22Rv1 (cell line): ENCODE measurements around the gene GLB1L2.

Experiments used
- H3K27ac ChIP-seq: fragments of 450-650 bp; 2 replicates; pipeline ENCODE4 v1.5.1; 2017
- ZFX ChIP-seq: fragments of 450-650 bp; IDR thresholded peaks from 2 replicates; pipeline ENCODE4 v1.6.1; 2017; ENCODE audit warnings: antibody characterized with exemption, borderline replicate concordance
- TF ChIP-seq, protein P1 (sequence below): fragments of 450-650 bp; IDR thresholded peaks from 2 replicates; pipeline ENCODE4 v1.5.1; 2017; ENCODE audit warnings: mild to moderate bottlenecking

The GLB1L2 gene

GRCh38 chr11:134372536-134372935 lies 40.7 kb downstream of the GLB1L2 start:
- TF ChIP-seq ZFX, result no peak
- TF ChIP-seq, protein P1, sequence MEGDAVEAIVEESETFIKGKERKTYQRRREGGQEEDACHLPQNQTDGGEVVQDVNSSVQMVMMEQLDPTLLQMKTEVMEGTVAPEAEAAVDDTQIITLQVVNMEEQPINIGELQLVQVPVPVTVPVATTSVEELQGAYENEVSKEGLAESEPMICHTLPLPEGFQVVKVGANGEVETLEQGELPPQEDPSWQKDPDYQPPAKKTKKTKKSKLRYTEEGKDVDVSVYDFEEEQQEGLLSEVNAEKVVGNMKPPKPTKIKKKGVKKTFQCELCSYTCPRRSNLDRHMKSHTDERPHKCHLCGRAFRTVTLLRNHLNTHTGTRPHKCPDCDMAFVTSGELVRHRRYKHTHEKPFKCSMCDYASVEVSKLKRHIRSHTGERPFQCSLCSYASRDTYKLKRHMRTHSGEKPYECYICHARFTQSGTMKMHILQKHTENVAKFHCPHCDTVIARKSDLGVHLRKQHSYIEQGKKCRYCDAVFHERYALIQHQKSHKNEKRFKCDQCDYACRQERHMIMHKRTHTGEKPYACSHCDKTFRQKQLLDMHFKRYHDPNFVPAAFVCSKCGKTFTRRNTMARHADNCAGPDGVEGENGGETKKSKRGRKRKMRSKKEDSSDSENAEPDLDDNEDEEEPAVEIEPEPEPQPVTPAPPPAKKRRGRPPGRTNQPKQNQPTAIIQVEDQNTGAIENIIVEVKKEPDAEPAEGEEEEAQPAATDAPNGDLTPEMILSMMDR, result no peak
- no peak overlapping the region for H3K27ac ChIP-seq

GRCh38 chr11:134372961-134373360 lies 41.2 kb downstream of the GLB1L2 start:
- no peak overlapping the region for H3K27ac ChIP-seq

GRCh38 chr11:134373591-134374052 lies 41.8 kb downstream of the GLB1L2 start:
- TF ChIP-seq, protein P1, result no peak
- no peak for TF ChIP-seq ZFX
- no peak overlapping the region for H3K27ac ChIP-seq

More at GRCh38 chr11:134372961-134373360, 41.2 kb downstream of the GLB1L2 start:
- TF ChIP-seq, protein P1, result no peak
- no peak for TF ChIP-seq ZFX

DNA sequence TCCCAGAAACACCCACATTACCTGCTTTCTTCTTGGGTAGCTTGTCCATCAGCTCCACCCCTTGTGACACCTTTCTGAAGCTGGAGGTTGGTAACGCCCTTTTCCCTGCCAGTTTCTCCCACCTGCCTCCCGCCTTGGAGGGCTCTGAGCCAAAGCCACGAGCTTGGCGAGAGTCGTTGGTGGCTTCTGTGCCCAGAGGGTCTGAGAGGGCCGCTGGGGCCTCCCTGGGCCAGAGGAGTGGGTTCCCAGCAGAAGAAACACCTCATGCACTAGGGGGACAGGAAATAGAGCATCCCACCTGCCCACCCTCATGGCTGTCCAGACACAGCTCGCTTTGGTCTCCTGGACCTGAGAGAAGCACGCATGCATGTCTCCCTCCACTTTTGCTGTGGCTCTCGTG lies 42.4 kb downstream of the GLB1L2 start:
- TF ChIP-seq, protein P1, result no peak
- no peak for TF ChIP-seq ZFX
- no peak overlapping the region for H3K27ac ChIP-seq

- no peak overlapping the region for H3K27ac ChIP-seq
- TF ChIP-seq ZFX, result no peak
- TF ChIP-seq, protein P1, result no peak
Measured at GRCh38 chr11:134374891-134375550, 43.2 kb downstream of the GLB1L2 start.

DNA sequence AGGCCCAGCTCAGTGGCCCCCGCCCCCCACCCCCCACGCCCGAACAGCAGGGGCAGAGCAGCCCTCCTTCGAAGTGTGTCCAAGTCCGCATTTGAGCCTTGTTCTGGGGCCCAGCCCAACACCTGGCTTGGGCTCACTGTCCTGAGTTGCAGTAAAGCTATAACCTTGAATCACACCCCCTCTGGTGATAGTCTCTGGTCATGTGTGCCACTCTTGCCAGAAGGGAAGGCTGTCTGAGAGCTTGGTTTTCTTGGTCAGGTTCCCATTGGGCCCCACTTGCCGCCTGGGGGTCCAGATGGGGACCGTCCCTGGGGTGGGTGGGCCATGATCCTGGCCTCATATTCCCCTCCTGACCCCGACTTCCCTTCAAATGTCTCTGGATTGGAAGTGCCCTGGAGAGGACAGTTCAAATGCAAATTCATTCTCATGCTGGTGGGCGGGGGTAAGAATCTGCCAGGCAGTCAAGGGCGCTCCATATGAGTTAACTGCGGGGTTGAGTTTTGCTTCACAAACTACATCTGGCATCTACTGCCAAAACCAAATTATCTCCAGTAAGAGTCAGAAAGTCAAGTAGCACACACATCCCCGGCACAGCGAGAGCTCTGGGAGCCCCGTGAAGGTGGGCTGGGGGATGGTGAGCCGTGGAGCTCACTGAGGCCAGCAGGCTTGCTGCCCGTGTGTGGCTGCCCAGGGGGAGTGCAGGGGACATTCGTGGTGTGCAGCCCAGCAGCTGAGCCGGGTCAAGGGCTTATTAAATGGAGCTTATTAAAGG lies 44.5 kb downstream of the GLB1L2 start:
- H3K27ac ChIP-seq, result no peak overlapping the region
- TF ChIP-seq, protein P1, result no peak

DNA sequence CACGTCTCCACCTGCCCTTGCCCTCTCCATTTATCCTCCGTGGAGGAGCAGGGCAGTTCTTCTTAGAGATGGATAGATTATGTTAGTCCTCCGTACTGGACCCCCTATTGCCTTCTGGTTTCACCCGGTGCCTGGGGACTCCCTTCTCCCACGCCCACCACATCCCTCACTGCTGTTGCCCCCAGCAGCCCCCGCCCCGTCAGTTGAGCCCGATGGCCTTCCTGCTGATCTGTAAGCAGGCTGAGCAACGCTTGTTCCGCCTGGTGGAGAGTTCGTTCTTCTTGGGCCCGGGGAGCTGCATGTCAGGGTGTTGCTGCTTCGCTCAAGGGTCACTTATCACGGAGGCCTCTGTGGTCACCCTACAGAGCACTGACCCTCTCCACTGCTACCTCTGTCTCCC lies 46.1 kb downstream of the GLB1L2 start:
- no peak overlapping the region for H3K27ac ChIP-seq
- TF ChIP-seq ZFX, result no peak
- TF ChIP-seq, protein P1, result no peak
